Osteocyte (in vitro differentiated cells): ENCODE data around the gene NRSN1. TPM values are rescaled to one million over a fixed set of nuclear protein-coding genes. Genes with fewer than 3 reads are reported as not detected.

ENCODE experiments used
- DNase-seq: peaks from one replicate; pipeline ENCODE4 v3.0.0; 2021; ENCODE audit warnings: mixed read lengths; ENCODE audit not compliant: unreplicated experiment; ENCODE audit errors: extremely low spot score
- H3K27ac Mint-ChIP-seq: one replicate; pipeline ENCODE4 v1.8.0; 2021; ENCODE audit warnings: mild to moderate bottlenecking, mixed read lengths; ENCODE audit not compliant: unreplicated experiment
- H3K27me3 Mint-ChIP-seq: one replicate; pipeline ENCODE4 v1.8.0; 2021; ENCODE audit warnings: mixed read lengths; ENCODE audit not compliant: unreplicated experiment
- H3K36me3 Mint-ChIP-seq: one replicate; pipeline ENCODE4 v1.8.0; 2021; ENCODE audit warnings: mixed read lengths; ENCODE audit not compliant: unreplicated experiment
- H3K4me1 Mint-ChIP-seq: one replicate; pipeline ENCODE4 v1.8.0; 2021; ENCODE audit warnings: mixed read lengths; ENCODE audit not compliant: unreplicated experiment
- H3K4me3 Mint-ChIP-seq: one replicate; pipeline ENCODE4 v1.8.0; 2021; ENCODE audit warnings: mild to moderate bottlenecking, moderate library complexity, mixed read lengths; ENCODE audit not compliant: unreplicated experiment
- H3K9me3 Mint-ChIP-seq: one replicate; pipeline ENCODE4 v1.8.0; 2021; ENCODE audit warnings: mixed read lengths; ENCODE audit not compliant: unreplicated experiment
- CTCF ChIP-seq: fragments of 200-600 bp; sonication (generic); IDR thresholded peaks from 2 replicates; pipeline ENCODE4 v1.5.0; 2021; ENCODE audit warnings: antibody characterized with exemption, mild to moderate bottlenecking, moderate library complexity
- total RNA-seq: library from RNA; stranded (reverse); gene quantifications from 2 replicates; pipeline ENCODE4 v1.2.1, GENCODE V29; 2021

Gene NRSN1
- total RNA-seq, 1 donor from 2014 or later = not detected

GRCh38 chr6:24194978-24195700 lies 69.1 kb downstream of the NRSN1 start:
- Mint-ChIP-seq H3K27me3 (peaks cover 21% of the 10 kb centered on the region), H3K36me3 (no peaks in the 10 kb centered on the region), H3K9me3 (no peaks in the 10 kb centered on the region), H3K4me1 (no peaks in the 10 kb centered on the region), H3K4me3 (no peak overlapping the region), H3K27ac (no peak overlapping the region)
- no peak for TF ChIP-seq CTCF
- DNase-seq = no peak

- peaks cover 2% of the 10 kb centered on the region for H3K9me3 Mint-ChIP-seq
- no peak overlapping the region for H3K27ac Mint-ChIP-seq
- H3K36me3 Mint-ChIP-seq = no peaks in the 10 kb centered on the region
- no peak for TF ChIP-seq CTCF
- no peak overlapping the region for H3K4me3 Mint-ChIP-seq
- no peak for DNase-seq
- H3K4me1 Mint-ChIP-seq = no peaks in the 10 kb centered on the region
- peaks cover 22% of the 10 kb centered on the region for H3K27me3 Mint-ChIP-seq
Observed at GRCh38 chr6:24195836-24196597, 70.0 kb downstream of the NRSN1 start.

Other genes with a start within 250 kb of the NRSN1 start
- 0.94 and 1.0 TPM in 2 replicates for gene DCDC2, start 231.8 kb downstream of the NRSN1 start, total RNA-seq